Stimulated activated CD4-positive, alpha-beta T cell treated with anti-CD3 and anti-CD28 coated beads, Interleukin-15, amount 100 ng/mL, for 24 hours (primary cell): ENCODE measurements around the gene MAST4.

Experiments used
- DNase-seq: peaks from one replicate; pipeline ENCODE4 v3.0.0-alpha.2; 2020

The MAST4 gene

DNA sequence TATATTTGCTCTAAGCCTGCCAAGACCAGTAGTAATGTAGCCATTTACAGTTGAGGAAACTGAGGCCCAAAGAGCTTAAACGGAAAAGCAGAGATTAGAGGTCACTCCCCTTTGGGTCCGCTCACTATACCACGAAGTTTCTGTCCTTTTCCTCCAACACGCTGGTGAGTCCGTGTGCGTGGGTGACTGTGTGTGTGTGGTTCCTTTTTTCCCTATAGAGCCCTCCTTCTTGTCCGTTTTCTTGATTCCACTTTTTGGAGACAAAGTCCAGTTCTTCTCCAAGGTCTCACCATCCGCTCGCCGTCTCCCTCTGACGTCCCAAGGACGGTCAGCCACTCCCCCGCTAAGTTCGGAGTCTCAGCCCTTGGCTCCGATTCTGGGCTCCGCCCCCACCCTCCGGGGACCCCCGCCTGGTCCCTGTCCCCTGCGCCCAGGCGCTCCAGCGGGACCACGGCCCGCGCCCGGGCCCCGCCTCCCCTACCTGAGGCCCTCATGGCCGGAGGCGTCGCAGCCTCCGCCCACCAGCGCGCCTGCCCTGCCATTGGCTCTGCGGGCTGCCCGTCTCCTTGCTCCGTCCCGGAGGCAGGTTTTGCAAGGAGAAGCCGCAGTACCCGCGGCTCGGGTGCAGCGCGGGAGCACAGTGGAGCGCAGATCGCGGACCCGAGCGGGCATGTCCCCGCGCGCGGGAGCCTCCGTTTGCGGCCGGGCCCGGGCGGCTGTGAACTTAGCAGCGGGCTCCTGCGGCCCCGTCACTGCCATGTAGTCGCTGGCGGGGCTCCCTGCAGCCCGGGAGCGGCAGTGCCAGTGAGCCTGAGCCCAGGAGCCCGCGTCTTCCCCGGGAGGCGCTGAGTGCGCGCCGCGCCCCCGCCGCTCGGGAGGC is at the start of gene MAST4:
Gene MAST4, plus strand, starts transcription at position 638 of the 880 bp plus-strand sequence. CDS start 263 bp downstream, outside the sequence.
- peak; percentile 86 for DNase-seq

GRCh38 chr5:66546541-66546940 is 49.7 kb upstream of the MAST4 start:
- DNase-seq = no peak

DNA sequence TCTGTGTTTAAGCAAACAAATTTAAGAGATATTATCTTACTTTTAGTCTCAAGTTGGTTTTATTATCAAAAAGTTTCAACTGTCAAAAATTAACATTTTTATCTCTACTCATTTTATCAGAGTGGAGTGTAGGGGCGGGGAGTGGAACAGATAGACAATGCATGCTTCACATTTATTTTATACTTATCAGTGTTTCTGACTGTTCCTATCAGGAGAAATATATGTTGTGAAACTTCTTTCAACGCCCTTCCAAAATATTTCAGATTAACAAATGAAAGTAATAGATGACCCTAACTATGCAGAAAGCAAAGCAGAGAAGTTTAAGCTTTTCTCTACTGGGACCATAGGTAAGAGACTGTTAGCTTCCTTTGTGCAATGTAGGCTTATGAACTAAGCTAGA is 44.9 kb upstream of the MAST4 start:
- no peak for DNase-seq

- no peak for DNase-seq
Observed at GRCh38 chr5:66551945-66552344, 44.2 kb upstream of the MAST4 start.

DNA sequence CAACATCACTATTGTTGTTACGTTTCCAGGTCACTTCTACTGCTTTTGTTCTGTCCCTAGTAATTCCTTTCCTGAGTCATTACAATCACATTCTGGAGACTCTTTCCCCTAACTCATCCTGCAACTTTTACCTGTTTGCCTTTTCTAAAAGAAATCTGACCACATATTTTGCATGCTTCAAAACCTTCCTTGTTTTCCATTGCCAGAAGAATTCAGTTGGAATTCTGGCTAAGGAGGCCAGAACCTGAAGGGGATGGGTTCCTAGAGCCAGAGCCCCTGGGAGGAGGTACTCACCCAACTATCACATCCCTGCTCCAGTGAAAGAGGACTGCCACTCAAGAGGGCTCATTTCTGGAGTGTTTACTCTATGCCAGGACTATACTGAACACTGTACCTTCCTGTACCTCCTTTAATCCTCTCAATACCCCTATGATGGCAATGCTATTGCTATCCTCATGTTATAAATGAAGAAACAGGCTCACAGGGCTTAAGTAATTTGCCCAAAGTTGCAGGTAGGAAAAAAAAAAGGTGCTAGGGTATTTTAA is 42.8 kb upstream of the MAST4 start:
- DNase-seq = no peak

DNA sequence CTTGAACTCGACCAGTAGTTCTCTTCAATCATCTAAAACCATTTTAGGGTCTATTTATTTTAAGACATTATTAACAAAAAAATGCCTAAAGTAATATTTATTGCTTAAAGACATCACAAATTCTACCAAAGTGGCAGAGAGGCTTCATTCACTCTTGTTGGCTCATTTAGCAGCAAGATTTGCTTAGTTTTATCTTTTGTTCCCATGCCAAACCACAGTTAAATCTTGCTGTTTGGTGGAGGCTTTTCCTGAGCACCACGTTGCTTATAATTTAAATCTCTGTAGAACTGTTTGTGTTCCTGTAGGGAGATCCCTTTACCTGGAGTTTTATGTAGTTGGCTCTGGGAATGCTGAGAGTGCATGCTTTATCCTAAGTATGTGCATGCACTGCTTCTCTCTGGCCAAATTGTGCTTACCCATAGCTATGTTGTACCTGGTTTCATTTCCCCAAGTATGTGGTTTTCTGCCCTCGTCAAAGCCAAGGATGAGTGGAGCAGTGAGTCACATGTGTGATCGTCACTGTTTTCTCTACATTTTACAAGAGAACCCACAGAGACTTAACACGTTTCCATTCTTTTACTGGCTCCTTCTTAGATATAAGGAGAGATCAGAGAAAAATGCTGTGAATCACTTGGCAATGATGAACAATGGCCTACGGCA is 42.1 kb upstream of the MAST4 start:
- DNase-seq = peak; percentile 53

DNA sequence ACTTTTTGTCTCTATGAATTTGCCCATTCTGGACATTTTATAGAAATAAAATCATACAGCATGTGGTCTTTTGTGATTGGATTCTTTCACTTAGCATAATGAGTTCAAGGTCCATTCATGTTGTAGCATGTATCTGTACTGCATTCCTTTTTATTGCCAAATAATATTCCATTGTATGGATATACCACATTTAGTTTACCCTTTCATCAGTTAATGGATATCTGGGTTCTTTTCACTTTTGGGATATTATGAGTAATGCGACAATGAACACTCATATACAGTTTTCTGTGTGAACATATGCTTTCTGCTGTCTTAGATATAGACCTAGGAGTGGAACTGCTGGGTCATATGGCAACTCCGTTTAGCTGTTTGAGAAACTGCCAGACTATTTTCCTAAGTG is 41.3 kb upstream of the MAST4 start:
- DNase-seq = no peak

DNA sequence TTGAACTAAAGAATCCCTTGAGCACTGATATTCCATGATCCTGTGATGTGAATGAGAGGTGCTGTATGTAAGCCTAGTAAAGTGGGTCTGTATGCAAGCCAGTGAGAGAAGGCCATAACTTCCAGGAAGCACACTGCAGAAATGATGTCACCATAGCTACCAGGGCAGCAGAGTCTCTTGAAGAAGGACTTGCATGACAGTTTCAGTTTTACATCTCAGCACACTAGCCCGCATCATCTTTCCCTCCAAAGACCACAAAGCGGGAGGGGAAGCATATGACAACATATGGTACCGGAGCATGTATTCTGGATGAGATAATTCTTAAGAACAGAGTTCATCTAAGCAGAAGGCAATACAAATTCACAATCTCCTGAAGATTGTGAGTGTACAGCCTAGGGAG is 37.6 kb upstream of the MAST4 start:
- DNase-seq = peak; percentile 8

DNA sequence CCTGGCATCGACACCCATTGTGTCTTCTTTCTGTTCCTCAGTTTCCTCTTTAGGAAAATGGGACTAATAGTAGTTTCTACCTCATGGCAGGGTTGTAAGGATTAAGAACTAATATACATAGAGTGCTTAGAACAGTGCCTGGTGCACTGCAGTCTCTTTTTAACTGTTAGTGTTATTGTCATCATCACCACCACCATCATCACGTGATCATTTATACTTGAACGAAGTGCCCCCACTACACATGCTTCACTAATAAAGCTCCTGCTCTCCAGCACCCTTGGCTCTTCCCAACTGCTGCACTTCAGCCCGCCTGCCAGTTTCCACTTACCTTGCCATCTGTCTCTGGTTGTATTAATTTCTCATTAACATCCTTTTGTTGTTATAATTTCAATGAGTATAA is 35.8 kb upstream of the MAST4 start:
- no peak for DNase-seq

GRCh38 chr5:66561256-66561990 is 34.8 kb upstream of the MAST4 start:
- DNase-seq = no peak

GRCh38 chr5:66565878-66566277 is 30.3 kb upstream of the MAST4 start:
- no peak for DNase-seq

DNA sequence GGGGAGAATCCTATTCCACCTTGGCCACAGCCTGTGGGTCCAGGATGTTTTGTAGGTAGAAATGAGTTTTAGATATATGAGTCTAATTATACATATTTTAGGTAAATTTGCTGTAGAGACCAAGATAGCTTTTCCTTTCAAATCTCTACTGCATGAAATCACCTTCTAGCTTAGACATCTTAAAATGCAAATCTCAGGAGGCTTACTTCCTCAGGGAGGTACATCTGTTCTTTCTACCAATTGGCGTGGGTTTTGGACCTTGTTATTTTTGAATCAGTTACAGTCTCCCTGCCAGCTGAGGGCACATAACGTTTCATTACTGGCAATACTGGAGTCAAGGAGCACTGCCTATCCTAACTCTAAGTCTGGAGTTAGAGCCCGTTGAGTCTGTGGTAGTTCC is 28.7 kb upstream of the MAST4 start:
- DNase-seq = no peak

DNA sequence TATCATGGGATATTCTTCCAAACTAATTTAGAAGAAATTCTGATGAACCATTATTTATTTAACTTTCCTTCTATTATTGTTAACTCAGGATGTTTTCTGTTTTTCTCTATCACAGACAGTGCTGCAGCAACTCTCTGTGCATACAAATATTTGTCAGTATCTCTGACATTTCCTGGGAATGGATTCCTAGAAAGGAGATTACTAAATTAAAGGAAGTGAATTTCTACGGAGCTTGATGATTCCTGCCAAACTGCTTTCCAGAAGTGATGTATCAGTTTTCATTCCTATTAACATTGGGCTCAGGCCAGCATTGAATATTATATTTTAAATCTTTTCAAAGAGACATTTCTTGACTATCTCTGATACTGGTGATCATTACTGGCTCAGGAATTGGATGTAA is 26.0 kb upstream of the MAST4 start:
- no peak for DNase-seq

- DNase-seq = no peak
Observed at GRCh38 chr5:66573733-66574132, 22.5 kb upstream of the MAST4 start.

GRCh38 chr5:66582499-66583165 is 13.6 kb upstream of the MAST4 start:
- DNase-seq = no peak

- DNase-seq = no peak
Observed at GRCh38 chr5:66585291-66585690, 10.9 kb upstream of the MAST4 start.

DNA sequence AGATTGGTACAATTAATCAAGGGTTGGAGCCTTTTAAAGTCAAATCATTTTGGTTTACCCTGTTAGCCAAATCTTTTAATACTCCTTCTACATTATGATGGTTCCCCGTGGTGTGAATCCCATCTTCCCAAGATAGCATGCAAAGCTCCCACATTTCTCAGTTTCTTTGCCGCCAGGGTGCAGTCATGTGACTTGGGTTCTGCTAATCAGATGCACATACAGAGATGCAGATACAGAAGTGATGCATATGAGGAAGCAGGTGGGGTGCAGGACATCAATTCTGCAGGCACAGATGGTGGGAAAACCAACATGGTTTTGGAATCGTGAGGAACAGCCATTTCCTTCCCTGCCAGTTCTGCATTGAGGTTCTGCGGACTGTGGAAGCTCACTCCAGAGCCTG is 8.4 kb upstream of the MAST4 start:
- no peak for DNase-seq

DNA sequence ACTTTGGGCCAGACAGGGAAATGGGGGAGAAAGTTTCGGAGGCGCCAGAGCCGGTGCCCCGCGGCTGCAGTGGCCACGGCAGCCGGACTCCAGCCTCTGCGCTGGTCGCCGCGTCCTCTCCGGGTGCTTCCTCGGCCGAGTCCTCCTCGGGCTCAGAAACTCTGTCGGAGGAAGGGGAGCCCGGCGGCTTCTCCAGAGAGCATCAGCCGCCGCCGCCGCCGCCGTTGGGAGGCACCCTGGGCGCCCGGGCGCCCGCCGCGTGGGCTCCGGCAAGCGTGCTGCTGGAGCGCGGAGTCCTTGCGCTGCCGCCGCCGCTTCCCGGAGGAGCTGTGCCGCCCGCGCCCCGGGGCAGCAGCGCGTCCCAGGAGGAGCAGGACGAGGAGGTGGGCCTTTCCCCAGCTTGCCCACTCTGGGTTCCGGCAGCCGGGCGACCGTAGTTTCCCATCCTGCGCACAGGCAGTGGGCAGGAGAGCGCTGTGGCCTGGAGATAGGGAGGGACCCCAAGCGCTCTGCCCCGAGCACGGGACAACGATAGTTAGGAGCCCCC is 516 bp downstream of the MAST4 start:
- peak; percentile 46 for DNase-seq

- DNase-seq = peak; percentile 30
Observed at GRCh38 chr5:66597183-66597757, 1.1 kb downstream of the MAST4 start.

DNA sequence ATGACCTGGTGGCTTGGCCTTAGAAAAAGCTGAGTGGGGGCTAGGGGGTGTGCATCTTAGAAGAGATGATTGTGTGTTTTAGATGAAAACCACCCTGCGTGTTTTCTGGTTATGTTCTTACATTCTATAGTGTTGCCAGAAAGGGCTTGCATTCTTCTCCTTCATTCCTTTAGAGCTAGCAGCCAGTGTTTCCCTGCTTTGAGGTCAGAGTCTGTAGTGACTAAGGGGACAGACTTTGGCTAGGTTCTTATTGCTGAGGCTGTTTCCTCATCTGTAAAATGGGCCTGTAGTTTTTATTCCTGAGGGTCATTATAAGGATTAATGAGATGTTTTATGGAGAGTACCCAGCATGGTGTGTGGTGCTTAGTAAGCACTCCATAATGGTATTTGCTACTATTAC is 6.4 kb downstream of the MAST4 start:
- DNase-seq = no peak

DNA sequence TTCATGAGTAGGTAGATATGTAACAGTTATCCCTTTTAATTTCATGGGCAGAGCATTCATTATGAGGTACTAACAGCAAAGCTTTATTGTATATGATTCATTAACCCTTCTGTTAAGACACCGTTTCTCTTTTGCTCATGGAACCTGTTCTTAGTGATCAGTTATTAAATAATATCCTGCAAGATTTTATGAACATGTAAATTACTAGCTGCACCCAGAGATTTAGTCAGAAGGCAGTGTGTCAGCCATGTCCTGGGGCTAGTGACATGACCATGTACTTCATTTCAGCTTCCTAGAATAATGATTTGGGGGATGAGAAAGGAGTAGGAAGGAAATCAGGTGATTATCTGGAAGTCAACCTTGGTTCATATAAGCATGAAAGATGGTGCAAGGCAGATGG is 7.0 kb downstream of the MAST4 start:
- DNase-seq = no peak

DNA sequence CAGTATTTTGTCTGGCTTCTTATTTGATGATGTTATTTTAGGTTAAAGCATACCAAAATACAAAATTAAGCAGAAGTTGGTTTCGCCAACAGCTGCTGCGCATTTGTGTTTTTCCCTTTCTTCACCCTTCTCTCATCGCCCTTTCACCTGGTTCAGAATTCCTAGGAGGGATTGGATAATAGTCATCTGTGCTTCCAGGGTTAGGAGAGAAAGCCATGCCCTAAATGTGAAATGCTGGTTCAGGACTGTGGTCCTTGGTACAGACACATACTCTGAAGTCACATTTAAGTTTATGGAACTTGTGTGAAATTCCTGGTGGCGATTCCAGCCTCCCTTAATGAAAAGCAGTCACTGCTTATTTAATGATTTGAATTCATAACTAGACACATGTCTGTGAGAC is 7.7 kb downstream of the MAST4 start:
- DNase-seq = no peak
